GM21825 (cell line): ENCODE results near the gene MAT2A.
A peak's percentile ranks its signal among the peaks of the same experiment; 100 is the strongest.
"Not testable (repeated sequence)": the region's sequence is repeated elsewhere in the genome, so short reads cannot be mapped to it uniquely, and the experiment has no call there.

Experiments
- ATAC-seq: cut with Tn5 transposase; IDR thresholded peaks from one replicate; pipeline ENCODE4 v1.9.1; 2021; ENCODE audit warnings: mild to moderate bottlenecking, moderate library complexity; ENCODE audit not compliant: unreplicated experiment

The MAT2A gene

DNA sequence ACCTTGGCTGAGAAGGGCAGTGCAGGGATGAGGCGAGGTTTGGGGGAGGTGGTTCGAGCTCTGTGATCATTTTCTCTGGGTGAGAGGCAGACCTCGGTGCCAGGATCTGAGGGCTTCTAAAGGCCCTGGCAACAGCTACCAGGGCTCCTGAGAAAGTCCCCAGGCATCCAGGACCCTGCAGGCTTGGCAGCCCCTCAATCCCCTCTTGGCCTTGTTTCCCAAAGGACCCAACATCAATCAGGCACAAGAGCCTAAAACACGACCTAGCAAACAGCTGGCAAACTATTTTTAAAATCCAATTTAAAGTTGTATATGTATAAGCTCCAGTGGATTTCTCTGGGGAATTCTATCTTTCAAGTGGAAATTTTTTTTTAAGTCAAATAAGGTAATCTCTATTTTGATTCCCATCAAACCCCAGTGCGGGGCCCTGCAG lies 15.0 kb upstream of the MAT2A start:
- no peak for ATAC-seq

DNA sequence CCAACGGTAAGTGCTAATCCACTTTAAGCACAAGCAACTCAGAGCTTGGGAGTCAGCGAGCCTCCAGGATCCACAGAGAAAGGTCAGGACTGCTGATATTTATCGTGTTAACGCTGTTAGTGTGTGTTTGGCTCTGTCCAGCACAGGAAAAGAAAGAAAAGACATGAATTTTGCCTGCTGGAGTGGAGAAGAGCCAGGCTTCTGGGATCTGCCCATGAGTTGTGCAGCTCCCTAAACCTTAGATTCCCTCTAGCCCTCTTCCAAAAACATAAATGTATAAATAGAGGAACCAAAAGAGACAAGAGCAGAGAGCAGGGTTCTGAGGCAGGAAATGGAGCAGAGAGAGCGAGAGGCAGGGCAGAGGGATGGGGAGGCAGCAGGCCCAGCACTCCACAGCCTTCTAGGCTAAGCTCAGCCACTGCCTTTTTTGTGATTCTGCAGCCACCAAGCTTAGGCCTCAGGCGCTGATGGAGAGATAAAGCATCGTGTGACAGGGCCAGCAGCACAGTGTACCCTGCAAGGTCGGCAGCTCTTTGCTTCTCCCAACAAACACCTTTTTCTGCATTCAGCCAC lies 14.5 kb upstream of the MAT2A start:
- no peak for ATAC-seq

DNA sequence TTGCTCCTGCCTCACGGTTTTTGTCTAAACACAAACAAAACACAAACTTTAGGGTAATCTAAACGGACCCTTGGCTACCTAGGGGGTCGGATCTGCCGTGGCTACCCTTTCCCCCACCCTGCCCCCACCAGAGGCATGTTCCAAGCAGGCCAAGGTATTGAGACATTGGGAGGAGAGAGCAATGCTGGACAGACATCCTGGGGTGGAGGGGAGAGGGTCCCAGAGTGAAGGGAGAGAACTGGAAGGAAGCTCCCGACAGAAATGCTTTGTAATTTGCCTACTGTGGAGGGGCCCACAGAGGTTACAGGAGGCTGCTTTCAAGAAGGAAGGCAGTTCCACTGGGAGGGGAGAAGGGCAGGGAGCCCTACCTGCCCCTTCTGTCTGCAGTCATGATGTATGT lies 13.9 kb upstream of the MAT2A start:
- ATAC-seq, result no peak

DNA sequence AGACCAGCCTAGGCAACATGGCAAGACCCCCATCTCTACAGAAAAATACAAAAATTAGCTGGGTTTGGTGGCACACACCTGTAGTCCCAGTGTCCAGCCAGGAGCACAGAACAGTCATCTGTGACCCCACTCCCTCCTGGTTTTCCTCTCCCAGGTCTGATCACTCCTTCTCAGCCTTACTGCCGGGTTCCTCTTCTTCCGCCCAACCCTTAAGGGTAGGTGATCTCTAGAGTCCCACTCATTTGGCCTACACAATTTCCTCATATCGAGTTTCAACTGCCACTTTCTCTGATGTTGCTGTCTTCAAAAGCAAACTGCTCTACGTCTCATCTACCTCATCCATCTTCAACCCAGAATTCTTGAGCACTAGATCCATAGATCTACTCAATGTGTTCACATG lies 13.4 kb upstream of the MAT2A start:
- no peak for ATAC-seq

DNA sequence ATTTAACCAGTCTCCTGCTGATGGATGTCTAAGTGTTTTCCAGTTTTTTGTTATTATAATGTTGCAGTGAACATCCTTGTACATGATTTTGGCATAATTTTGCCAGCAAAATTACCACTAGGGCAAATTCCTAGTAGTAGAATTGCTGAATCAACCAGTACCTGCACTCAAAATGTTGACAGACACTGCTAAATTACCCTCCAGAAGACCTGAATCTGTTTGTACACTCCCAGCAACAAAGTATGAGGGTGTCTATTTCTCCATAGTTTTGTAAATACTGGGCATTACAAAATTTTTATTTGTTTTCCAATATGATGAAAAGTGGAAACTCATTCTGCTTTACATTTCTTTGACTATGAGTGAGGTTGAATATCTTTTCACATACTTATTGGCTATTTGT lies 11.2 kb upstream of the MAT2A start:
- ATAC-seq, result no peak

DNA sequence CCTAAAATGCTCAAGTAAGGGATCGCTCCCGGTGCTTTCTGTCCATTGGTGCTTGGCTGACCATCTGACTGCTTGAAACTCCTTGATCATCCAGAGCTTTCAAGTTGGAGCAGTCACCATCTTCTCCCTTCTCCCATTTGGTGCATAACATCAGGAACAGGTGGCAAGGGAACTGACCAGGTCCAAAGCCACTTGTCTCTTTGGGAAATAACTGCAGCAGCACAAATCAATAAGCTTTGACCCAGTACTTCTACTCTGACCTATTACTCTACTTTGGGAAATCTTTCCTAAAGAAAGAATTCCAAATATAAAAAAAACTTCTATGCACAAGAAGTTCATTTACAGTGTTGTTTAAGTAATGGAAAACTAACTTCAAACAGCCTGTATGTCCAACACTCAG lies 10.6 kb upstream of the MAT2A start:
- ATAC-seq, result no peak

DNA sequence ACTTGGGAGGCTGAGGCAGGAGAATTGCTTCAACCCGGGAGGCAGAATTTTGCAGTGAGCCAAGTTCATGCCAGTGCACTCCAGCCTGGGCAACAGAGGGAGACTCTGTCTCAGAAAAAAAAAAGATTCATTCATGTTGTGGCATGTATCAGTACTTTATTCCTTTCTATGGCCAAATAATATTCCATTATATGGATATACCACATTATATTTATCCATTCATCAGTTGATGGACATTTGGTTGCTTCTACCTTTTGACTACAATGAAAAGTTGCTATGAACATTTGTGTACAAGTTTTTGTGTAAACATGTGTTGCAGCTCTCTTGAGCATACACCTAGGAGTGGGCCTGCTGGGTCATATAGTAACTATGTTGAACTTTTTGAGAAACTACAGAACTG lies 9.2 kb upstream of the MAT2A start:
- ATAC-seq, result no peak

DNA sequence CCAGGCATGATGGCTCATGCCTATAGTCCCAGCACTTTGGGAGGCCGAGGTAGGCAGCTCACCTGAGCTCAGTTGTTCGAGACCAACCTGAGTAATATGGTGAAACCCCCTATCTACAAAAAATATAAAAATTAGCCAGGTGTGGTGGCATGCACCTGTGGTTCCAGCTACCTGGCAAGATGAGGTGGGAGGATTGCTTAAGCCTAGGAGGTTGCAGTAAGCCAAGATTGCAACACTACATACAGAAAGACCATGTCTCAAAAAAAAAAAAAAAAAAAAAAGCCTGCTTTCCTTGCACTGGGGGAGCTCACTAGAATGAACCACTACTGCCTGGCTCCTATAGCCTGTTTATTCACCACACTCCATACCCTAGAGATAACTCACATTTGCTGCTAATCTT lies 7.4 kb upstream of the MAT2A start:
- no peak for ATAC-seq

DNA sequence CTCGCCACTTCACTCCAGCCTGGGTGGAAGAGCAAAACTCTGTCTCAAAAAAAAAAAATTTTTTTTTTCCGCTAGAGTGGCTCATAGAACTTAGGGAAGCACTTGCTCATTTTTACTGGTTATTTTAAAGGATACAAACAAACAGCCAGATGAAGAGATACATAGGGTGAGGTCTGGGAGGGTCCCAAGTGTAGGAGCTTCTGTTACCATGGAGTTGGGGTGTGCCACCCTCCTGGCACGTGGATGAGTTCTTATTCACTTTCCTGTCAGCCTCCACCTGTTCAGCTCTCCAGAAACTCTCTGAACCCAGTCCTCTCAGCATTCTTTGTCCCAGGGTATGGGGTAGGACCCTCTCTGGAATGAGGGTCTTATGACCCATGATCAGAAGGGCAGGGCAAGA lies 4.9 kb upstream of the MAT2A start:
- ATAC-seq, result no peak

DNA sequence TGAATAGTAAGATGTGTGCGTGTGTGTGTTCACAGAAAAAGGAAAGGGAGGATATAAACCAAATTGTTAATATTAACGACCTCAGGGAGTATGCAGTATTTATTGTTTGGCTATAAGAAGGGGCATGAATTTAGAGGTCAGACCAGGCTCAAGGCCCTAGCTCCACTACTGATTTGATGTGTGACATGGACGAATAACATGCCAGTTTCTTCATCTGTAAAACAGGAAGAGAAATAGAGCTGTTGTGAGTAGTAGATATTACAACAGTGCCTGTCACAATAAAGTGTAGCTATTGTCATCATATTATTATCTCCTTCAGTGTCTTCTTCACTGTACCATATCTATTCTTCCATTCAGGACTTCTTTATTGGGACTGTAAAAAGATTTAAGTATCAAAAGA lies 4.1 kb upstream of the MAT2A start:
- no peak for ATAC-seq

DNA sequence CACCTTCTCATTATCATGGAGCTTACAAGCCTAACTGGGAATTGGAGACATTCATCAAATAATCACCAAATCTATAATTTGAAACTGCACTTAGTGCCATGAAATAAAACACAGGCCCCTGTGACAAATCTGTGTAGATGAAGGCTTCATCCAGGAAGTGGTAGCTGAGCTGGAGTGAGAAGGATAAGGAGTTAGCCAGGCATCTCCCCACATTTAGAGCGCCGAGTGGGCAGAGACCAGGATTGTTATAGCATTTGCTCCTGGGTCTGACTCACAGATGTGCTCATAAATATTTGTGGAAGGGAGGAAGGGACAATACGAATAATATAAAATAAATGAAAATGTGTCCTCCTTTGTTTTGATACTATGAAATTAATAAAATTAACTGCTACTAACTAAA lies 2.5 kb upstream of the MAT2A start:
- ATAC-seq, result no peak

DNA sequence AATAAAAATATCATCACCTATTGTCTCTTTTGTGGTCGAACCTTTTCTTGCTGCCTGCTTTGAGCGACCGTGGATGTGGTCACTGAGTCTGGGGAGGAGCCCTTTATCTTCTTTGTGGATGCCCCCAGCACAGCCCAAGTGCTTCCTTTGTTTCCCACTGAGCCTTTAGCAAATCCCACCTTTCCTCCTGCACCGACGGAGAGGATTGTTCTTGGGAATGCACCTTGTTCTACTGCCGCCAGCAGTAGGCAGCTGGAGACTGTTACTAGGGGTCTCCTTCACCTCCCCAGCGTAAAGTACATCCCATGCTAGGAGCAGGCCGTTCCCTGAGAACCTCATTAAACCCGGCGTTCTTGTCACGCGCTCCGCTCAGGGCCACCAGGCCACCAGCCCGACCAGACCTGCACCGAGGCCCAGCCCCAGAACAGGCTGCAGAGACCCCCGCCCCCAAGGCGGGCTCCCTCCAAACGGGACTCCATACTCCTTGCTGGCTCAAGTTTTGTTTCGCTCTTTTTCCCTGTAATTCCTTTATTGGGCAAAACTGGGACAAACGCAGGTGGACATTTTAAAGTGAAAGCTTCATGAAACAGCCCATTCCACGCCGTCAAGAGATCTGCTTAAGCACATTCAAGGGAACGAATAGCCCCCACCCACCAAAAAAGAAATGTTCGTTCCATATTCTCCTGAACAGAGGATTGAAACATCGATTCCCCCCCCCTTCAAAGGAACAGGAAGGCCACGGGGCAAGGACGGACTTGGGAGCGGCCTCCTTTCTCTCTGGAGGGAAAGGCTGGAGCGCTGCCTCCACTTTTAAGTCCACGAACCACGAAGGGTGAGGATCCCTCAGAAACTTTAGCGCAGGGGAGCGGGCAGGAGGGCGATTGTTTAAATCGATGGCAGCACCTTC lies 1.1 kb upstream of the MAT2A start:
- ATAC-seq, result no peak

DNA sequence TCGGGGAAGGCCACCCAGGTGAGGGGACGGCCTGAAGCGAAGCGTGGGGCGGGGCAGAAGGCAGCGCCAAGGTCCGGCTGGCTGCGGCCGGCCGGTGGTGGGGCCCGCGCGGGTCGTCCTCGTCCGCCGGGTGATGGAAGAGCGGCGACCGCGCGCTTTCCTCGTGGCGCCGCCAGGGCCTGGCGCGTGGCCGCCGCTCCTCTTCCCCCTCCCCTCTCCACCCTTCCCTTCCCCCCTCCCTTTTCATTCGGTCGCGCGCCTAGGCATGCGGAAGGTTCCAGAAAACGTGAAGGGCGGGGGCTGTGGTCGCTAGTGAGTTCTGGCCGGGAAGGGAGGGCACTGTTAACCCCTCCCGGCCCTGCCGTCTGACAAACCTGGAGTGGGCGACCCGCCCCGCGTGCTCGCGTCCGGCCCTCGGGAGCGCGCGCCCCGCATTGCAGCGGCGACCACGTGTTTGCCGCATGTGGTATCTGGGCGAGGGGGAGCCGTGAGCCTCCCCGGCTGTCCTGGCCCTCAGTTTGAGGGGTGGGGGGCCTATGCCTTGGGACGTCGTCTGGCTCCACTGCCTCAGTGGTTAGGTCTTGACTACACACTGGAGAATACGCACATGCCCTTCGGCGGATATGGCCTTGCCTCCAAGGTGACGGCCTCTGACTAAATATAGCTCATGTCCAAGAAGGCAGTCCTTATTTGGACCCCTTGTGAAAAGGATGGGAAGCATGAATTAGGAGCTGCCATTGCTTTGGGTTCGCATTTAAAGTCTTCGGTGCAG lies 579 bp downstream of the MAT2A start:
- ATAC-seq, result peak; percentile 26

DNA sequence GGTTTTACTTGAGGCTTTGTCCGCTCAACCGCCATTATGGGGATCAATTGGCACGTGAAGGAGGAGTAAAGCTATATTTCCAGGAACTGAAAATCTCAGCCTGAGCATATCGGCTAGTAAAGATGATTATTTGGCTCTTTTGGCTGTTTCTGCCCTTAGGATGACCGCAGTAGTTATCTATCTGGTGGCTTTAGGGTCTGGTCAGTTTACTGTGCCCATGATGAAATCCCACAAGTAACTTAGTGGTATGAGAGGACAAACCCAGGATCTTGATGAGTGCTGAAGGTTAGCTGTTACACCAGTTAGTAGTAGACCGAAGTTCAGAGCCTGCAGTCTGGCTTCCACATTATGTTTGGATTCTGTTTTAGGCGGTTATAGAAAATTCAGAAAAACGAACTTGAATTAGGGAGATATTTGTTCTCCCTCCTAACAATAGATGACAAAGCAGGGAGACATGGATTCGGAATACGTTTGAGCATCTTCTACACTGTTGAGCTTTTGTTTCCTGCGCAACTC lies 1.2 kb downstream of the MAT2A start:
- no peak for ATAC-seq

DNA sequence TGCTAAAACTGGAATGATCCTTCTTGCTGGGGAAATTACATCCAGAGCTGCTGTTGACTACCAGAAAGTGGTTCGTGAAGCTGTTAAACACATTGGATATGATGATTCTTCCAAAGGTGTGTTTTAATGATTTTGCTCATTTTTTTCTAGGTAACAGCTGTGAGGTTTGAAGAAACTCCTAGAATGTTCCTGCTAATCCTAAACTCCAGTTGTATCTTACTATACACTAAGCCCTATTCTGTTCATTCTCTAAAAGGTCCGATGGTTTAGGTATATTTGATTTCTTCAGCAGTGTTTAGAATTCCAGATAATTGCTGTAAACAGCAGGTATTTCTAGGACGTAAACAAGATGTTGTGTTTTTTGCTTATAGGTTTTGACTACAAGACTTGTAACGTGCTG lies 2.3 kb downstream of the MAT2A start:
- ATAC-seq, result no peak

DNA sequence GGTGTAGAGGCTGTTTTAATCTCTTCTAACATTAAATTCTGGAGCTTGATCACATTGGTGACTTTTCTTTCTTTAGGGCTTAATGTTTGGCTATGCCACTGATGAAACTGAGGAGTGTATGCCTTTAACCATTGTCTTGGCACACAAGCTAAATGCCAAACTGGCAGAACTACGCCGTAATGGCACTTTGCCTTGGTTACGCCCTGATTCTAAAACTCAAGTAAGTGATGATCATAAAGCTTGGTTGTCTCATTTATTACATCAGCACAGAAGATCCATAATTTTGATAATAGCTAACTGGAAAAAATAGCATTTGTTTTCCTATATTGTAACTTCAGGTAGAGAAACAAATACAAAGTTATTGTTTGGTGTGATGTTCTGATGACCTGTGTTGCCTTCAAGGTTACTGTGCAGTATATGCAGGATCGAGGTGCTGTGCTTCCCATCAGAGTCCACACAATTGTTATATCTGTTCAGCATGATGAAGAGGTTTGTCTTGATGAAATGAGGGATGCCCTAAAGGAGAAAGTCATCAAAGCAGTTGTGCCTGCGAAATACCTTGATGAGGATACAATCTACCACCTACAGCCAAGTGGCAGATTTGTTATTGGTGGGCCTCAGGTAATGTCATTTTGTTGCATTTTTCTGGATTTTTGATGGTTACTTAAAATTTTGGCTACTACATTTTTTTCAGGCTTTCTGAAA lies 2.9 kb downstream of the MAT2A start:
- no peak for ATAC-seq

DNA sequence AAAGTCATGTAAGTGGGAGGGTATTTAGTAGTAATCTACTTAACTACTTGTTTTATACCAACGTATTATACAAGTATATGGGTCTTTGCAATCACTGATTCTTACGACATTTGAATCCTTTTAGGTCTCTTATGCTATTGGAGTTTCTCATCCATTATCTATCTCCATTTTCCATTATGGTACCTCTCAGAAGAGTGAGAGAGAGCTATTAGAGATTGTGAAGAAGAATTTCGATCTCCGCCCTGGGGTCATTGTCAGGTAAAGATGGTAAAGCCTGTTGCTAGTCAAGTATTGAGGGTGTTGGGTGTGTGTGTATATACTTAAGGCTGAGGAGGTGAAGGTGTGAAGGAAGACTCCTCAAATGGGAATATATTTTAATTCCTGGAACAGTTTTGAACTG lies 3.8 kb downstream of the MAT2A start:
- no peak for ATAC-seq

DNA sequence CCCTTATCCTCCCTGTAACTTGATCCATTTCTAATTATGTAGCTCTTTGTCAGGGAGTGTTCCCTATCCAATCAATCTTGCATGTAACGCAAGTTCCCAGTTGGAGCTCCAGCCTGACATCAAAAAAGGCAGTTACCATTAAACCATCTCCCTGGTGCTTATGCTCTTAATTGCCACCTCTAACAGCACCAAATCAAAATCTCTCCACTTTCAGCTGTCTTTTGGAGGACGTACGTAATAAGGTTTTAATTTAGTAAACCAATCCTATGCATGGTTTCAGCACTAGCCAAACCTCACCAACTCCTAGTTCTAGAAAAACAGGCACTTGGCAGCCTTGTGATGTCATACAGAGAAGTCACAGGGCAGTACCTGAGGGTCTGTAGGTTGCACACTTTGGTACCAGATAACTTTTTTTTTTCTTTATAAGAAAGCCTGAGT lies 5.3 kb downstream of the MAT2A start:
- ATAC-seq, result not testable (repeated sequence)

DNA sequence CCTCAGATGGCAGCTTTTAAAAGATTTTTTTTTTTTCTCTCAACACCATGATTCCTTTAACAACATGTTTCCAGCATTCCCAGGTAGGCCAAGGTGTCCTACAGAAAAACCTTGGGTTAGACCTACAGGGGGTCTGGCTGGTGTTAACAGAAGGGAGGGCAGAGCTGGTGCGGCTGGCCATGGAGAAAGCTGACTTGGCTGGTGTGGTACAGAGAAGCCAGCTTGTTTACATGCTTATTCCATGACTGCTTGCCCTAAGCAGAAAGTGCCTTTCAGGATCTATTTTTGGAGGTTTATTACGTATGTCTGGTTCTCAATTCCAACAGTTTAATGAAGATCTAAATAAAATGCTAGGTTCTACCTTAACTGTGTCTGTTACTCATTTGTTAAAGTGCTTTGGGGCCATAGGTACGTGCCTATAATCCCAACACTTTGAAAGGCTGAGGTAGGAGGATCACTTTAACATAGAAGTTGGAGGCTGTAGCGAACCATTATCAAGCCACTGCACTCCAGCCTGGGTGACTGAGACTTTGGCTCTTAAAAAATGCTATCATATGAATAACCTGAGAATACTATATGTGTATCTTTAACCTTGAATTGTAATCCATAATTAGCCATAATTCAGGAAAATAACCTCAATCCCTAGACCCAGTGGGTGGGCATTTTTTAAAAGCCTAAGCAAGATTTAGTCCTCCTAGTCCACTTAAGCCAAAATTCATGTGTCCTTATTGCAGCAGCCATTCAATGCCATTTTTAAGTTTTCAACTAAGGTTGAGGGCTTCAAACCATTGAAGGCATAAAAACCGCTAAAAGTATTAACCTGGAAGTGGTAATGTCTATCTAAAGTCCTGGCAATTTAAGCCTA lies 6.2 kb downstream of the MAT2A start:
- not testable (repeated sequence) for ATAC-seq

DNA sequence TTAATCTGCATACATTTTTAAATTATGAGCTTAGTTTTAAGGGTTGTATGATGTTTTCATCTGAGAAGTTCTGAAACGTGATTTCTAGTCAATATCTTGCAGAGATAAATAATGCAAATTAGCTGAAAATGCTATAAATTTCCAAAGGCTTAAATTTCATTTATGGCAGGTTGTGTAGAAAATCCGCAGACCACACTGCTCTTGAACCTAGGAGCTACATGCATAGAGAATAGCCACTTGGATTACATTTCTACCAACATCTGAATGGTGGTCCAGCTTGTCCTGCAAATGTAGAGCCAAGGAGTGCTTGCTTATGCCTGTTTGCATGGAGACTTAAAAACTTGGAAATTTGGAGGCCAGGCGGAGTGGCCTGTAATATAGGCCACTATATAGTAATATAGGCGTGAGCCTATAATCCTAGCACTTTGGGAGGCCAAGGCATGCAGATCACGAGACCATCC lies 6.8 kb downstream of the MAT2A start:
- no peak for ATAC-seq
